Keratinocyte (primary cell): Measurements from ENCODE around the gene TMC1. TPM values are rescaled to one million over a fixed set of nuclear protein-coding genes. Genes with fewer than 3 reads are reported as not detected.
A peak's percentile ranks its signal among the peaks of the same experiment; 100 is the strongest.

Source experiments
- DNase-seq: peaks from one replicate; pipeline ENCODE4 v3.0.0-alpha.2; 2011; ENCODE audit warnings: low read depth, missing footprints, low spot score
- FAIRE-seq: peaks from 2 replicates; lab custom pipeline; 2011; peaks lifted over from hg19 to GRCh38; lab: Jason Lieb, UNC
- H2AFZ ChIP-seq: 2 replicates; pipeline ENCODE4 v1.6.0; 2012; ENCODE audit warnings: low read length, control low read depth, inconsistent platforms; ENCODE audit not compliant: control insufficient read depth
- H3K27ac ChIP-seq: 2 replicates; pipeline ENCODE4 v1.5.1; 2011; ENCODE audit warnings: low read length; ENCODE audit not compliant: control insufficient read depth, insufficient read depth
- H3K27me3 ChIP-seq: 3 replicates; pipeline ENCODE4 v1.6.0; 2011; ENCODE audit warnings: low read length; ENCODE audit not compliant: control insufficient read depth, insufficient read depth; ENCODE audit errors: extremely low read depth
- H3K36me3 ChIP-seq, 2 experiments: 2 replicates in 1 of 2; 3 replicates in 1 of 2; pipeline ENCODE4 v1.5.1; 2011; ENCODE audit warnings: low read length in 2 of 2, mild to moderate bottlenecking in 1 of 2; ENCODE audit not compliant: control insufficient read depth in 2 of 2, insufficient read depth in 2 of 2; ENCODE audit errors: extremely low read depth in 1 of 2
- H3K4me1 ChIP-seq: 3 replicates; pipeline ENCODE4 v1.5.1; 2011; ENCODE audit warnings: low read length; ENCODE audit not compliant: control insufficient read depth, insufficient read depth; ENCODE audit errors: extremely low read depth
- H3K4me2 ChIP-seq: 3 replicates; pipeline ENCODE4 v1.6.0; 2011; ENCODE audit warnings: low read depth, low read length; ENCODE audit not compliant: control insufficient read depth, insufficient read depth; ENCODE audit errors: extremely low read depth
- H3K4me3 ChIP-seq, 3 experiments: fragments of 200-600 bp in 1 of 3; sonication (generic) in 1 of 3; 2 replicates in 2 of 3; 3 replicates in 1 of 3; pipeline ENCODE4 v1.5.1; 2011 to 2016; ENCODE audit warnings: low read length in 3 of 3, mild to moderate bottlenecking in 3 of 3, control low read depth in 2 of 3, inconsistent platforms in 1 of 3, low read depth in 1 of 3, mixed read lengths in 1 of 3, mixed run types in 1 of 3, moderate library complexity in 1 of 3; ENCODE audit not compliant: control insufficient read depth in 2 of 3, insufficient read depth in 2 of 3; ENCODE audit errors: extremely low read depth in 1 of 3
- H3K79me2 ChIP-seq: 2 replicates; pipeline ENCODE4 v1.6.0; 2012; ENCODE audit warnings: low read length; ENCODE audit not compliant: control insufficient read depth, insufficient read depth
- H3K9ac ChIP-seq: 3 replicates; pipeline ENCODE4 v1.6.0; 2011; ENCODE audit warnings: low read length; ENCODE audit not compliant: control insufficient read depth, insufficient read depth; ENCODE audit errors: extremely low read depth
- H3K9me1 ChIP-seq: 3 replicates; pipeline ENCODE4 v1.6.0; 2011; ENCODE audit warnings: low read length; ENCODE audit not compliant: control insufficient read depth, insufficient read depth; ENCODE audit errors: extremely low read depth
- H3K9me3 ChIP-seq: 2 replicates; pipeline ENCODE4 v1.5.1; 2012; ENCODE audit warnings: low read depth, low read length; ENCODE audit not compliant: control insufficient read depth
- H4K20me1 ChIP-seq: 3 replicates; pipeline ENCODE4 v1.6.0; 2011; ENCODE audit warnings: low read length; ENCODE audit not compliant: control insufficient read depth, insufficient read depth; ENCODE audit errors: extremely low read depth
- CTCF ChIP-seq, 3 experiments: IDR thresholded peaks in 1 of 3; conservative IDR thresholded peaks in 1 of 3; optimal IDR thresholded peaks in 1 of 3; 2 replicates in 2 of 3; 3 replicates in 1 of 3; pipeline versions ENCODE3 to v1.5.1; 2011; ENCODE audit warnings: low read length in 3 of 3, mild to moderate bottlenecking in 3 of 3, moderate library complexity in 2 of 3, control low read depth in 1 of 3, inconsistent platforms in 1 of 3; ENCODE audit not compliant: insufficient read depth in 2 of 3; ENCODE audit errors: extremely low read depth in 1 of 3
- EZH2 ChIP-seq: IDR thresholded peaks from one replicate; pipeline ENCODE4 v1.6.1; 2012; ENCODE audit warnings: inconsistent platforms, mild to moderate bottlenecking, low read length, moderate library complexity
- dilution Hi-C: fragments of 300-500 bp; cut with MboI; formaldehyde crosslinking; loops from one replicate; pipeline ENCODE4 v1.7.0; 2020; ENCODE audit warnings: low sequenced_read_pairs; ENCODE audit not compliant: extremely low pct_ligation_motif_present
- polyA plus RNA-seq, 5 experiments: library from polyadenylated mRNA; depleted of rRNA in 3 of 5; stranded (reverse) in 3 of 5; stranded (forward) in 1 of 5; unstranded in 1 of 5; fragments of >200 nt; gene quantifications; 1 replicate in 1 of 5; 2 replicates in 3 of 5; 3 replicates in 1 of 5; pipeline versions ENCODE4 v1.2.1 to v1.2.3, GENCODE V29; 2011 to 2012; ENCODE audit warnings: missing spikeins in 2 of 5, low read depth in 1 of 5, low replicate concordance in 1 of 5

Gene TMC1
- polyA plus RNA-seq, 1 donor (not counting 4 experiments of a cell fraction or from before 2014, with no cell fraction given) = 0.05 TPM

- Histone ChIP-seq H3K9ac (no peak overlapping the region), H3K79me2 (no peaks in the 10 kb centered on the region), H4K20me1 (no peaks in the 10 kb centered on the region), H3K4me3 (no peak overlapping the region), H3K4me1 (no peaks in the 10 kb centered on the region), H3K9me3 (no peaks in the 10 kb centered on the region), H3K27me3 (peaks cover 10% of the 10 kb centered on the region), H3K27ac (no peak overlapping the region), H3K9me1 (no peaks in the 10 kb centered on the region), H3K4me2 (no peak overlapping the region), H3K36me3 (no peaks in the 10 kb centered on the region), H2AFZ (no peak overlapping the region)
- FAIRE-seq = no peak
- TF ChIP-seq CTCF (optimal IDR thresholded peaks at IDR 0.05 in 1 of 3, IDR thresholded peaks at IDR 0.05 in 1 of 3, conservative IDR thresholded peaks at IDR 0.05 in 1 of 3; ENCODE audit: extremely low read depth in 1 of 3, insufficient read depth in 2 of 3, low read length in 3 of 3) = no peak
- no peak for TF ChIP-seq EZH2
- no peak for DNase-seq
- dilution Hi-C loops = no loop called here
These were observed 212.5 kb downstream of the TMC1 start for GRCh38 chr9:72733895-72734294.

- no peaks in the 10 kb centered on the region for H3K4me1 ChIP-seq
- no peak overlapping the region for H3K4me3 ChIP-seq
- H3K4me2 ChIP-seq = no peak overlapping the region
- peak; percentile 26 for FAIRE-seq
- no peak overlapping the region for H2AFZ ChIP-seq
- TF ChIP-seq EZH2 (no peak), CTCF (optimal IDR thresholded peaks at IDR 0.05 in 1 of 3, IDR thresholded peaks at IDR 0.05 in 1 of 3, conservative IDR thresholded peaks at IDR 0.05 in 1 of 3; ENCODE audit: extremely low read depth in 1 of 3, insufficient read depth in 2 of 3, low read length in 3 of 3) (no peak)
- H4K20me1 ChIP-seq = no peaks in the 10 kb centered on the region
- dilution Hi-C loops = no loop called here
- no peaks in the 10 kb centered on the region for H3K36me3 ChIP-seq
- H3K9ac ChIP-seq = no peak overlapping the region
- H3K27ac ChIP-seq = no peak overlapping the region
- no peaks in the 10 kb centered on the region for H3K9me3 ChIP-seq
- no peaks in the 10 kb centered on the region for H3K79me2 ChIP-seq
- peaks cover 10% of the 10 kb centered on the region for H3K27me3 ChIP-seq
- H3K9me1 ChIP-seq = no peaks in the 10 kb centered on the region
- no peak for DNase-seq
These were observed 213.2 kb downstream of the TMC1 start for GRCh38 chr9:72734631-72735030.
